Activated naive CD4-positive, alpha-beta T cell (primary cell): Measurements from ENCODE around the gene HECTD2.
"Not testable (repeated sequence)": the region's sequence is repeated elsewhere in the genome, so short reads cannot be mapped to it uniquely, and the experiment has no call there.

Source experiments
- DNase-seq, 4 experiments: peaks; one replicate each; lab custom pipeline; 2025; lab: John Stamatoyannopoulos, UW

The HECTD2 gene, protein sequence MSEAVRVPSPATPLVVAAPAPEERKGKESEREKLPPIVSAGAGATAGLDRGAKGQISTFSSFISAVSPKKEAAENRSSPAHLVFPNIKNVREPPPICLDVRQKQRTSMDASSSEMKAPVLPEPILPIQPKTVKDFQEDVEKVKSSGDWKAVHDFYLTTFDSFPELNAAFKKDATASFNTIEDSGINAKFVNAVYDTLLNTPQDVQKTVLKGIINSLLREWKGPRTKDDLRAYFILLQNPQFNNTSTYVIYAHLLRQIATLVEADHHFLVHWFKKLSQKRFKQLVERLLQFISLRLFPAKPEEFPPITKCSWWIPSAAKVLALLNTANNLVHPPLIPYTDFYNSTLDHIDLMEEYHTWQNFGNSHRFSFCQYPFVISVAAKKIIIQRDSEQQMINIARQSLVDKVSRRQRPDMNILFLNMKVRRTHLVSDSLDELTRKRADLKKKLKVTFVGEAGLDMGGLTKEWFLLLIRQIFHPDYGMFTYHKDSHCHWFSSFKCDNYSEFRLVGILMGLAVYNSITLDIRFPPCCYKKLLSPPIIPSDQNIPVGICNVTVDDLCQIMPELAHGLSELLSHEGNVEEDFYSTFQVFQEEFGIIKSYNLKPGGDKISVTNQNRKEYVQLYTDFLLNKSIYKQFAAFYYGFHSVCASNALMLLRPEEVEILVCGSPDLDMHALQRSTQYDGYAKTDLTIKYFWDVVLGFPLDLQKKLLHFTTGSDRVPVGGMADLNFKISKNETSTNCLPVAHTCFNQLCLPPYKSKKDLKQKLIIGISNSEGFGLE

DNA sequence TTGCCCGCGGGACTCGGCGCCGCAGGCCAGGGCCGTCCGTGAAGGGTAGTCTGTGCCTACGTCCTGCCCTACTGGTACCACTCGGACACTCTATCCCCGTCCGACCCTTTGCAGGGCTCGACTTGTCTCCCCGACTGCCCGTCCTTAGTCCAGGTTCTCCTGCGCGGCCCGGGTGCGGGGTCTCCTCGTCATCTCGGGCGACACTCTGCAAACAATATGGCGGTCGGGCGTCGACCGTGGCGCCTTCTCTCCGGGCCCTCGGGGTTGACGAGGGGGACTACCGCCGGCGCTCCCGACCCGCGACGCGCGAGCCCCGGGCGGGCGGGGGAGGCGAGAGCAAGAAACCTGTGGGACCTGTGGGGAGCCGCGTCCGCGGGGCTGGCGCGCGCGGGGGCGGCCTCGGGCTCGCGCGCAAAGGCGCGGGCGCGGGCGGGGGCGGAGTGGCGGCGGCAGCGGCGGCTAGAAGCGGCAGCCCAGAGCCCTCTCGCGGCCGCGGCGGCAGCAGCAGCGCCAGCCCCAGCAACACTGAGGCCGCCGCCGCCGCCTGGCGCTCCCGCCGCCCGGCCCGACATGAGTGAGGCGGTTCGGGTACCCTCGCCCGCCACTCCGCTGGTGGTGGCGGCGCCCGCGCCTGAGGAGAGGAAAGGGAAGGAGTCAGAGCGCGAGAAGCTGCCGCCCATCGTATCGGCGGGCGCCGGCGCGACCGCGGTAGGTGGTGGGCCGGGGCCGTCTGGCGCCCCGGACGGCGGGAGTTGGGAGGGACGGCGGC is at the start of gene HECTD2:
HECTD2 (plus strand) TSS at position 476 of the 769 bp plus-strand sequence; CDS start at position 571, 95 bp downstream.
- peak; percentile 58 to 83 (median 62) for DNase-seq

DNA sequence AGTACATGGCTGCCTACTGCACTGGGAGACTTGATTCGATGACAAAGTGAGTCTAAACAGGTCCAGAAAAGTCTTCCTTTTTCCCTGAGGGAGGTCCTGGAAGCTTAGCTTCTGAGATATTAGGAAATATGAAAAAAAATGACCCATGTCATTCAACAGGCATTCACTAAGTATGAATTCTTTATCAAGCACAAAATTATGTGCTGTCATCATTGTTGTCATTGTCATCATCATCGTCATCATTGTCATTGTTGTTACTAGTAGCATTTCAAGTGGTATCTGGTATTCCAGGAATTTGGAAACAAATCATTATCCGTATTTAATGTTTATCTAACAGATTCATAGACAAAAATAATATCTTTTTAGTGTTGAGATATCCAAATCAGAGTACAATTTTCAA is 49.7 kb upstream of the HECTD2 start:
- no peak for DNase-seq

DNA sequence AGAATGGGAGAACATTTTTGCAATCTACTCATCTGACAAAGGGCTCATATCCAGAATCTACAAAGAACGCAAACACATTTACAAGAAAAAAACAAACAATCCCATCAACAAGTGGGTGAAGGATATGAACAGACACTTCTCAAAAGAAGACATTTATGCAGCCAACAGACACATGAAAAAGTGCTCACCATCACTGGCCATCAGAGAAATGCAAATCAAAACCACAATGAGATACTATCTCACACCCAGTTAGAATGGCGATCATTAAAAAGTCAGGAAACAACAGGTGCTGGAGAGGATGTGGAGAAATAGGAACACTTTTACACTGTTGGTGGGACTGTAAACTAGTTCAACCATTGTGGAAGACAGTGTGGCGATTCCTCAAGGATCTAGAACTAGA is 44.6 kb upstream of the HECTD2 start:
- DNase-seq, result not testable (repeated sequence)

DNA sequence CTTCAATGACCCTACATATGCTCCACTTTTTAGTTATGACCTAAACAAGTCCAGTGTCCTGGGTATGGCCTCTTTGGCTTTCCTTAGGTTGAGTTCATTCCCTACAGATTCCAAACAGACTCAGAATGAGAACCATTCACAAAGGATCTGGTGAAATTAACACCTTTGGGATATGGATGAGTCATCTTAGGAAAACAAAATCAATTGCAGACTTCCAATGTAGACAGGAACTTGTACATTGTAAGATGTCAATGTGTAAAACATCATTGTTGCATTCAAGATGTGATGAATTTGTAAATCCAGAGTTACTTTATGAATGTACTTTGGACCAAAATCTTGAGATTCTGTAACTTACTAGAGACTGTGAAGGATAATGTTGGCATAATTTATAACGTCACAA is 43.4 kb upstream of the HECTD2 start:
- DNase-seq, result no peak

DNA sequence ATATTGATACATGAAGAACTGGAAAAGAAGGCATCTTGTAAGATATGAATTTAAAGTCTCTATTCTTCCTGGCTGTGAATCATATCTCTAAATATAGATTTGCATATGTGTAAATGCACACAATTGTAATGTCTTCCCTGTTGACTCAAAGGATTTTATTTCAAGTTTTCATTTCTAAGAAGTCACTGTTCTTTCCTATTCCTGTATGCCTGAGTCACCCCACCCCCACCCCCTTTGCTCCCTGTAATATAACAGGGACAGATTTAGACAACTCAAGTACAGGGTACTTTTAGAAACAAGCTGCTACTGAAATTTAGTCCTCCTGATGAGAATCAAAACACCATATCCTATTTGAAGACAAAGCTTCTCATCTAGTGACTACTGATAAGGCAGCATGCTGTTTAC is 43.0 kb upstream of the HECTD2 start:
- DNase-seq, result no peak

DNA sequence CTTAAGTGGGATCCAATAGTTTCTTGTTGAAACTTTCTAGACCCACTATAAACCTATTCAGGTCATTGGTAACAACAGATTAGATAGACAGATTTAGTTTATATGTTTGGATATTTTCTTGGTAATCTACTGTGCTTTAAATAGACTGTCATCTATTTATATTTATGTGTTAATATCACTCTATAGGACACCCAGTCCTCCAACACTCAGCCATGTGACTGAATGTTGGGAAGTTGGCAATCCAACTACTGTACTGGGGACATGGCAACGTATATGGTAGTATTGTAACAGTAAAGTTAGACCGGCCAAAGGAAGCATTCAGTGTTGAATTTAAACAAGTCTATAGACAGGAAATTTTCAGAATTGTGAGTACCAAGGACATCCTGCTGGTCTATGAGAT is 42.6 kb upstream of the HECTD2 start:
- no peak for DNase-seq

DNA sequence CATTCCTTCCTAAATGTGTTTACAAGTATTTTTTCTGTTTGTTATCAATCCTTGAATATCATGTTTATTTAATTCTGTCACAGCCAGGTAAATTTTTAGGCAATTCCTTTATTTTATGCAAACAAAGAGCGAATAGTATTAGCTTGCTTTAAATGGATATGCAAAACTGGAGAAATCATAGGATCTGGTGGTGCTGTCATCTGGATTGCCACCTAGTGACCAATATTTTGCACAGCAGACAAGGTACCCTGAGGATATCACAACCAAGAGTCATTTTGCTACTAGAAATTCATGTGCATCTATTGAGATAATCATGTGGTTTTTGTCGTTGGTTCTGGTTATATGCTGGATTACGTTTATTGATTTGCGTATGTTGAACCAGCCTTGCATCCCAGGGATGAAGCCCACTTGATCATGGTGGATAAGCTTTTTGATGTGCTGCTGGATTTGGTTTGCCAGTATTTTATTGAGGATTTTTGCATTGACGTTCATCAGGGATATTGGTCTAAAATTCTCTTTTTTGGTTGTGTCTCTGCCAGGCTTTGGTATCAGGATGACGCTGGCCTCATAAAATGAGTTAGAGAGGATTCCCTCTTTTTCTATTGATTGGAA is 40.1 kb upstream of the HECTD2 start:
- not testable (repeated sequence) for DNase-seq

DNA sequence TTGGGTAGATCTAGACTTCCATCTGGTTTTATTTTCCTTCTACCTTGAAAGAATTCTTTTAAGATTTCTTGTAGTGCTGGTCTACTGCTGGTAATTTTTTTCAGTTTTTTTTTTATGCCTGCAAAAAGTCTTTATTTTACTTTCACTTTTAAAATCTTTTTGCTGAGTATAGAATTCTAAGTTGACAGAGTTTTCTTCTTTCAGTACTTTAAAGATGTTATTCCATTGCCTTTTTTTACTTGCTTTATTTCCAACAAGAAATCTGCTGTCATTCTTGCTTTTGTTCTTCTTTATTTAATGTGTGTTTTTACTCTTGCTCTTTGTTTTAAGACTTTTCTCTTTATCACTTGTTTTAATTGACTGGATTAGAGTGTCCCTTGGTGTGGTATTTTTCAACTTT is 36.1 kb upstream of the HECTD2 start:
- DNase-seq, result no peak

DNA sequence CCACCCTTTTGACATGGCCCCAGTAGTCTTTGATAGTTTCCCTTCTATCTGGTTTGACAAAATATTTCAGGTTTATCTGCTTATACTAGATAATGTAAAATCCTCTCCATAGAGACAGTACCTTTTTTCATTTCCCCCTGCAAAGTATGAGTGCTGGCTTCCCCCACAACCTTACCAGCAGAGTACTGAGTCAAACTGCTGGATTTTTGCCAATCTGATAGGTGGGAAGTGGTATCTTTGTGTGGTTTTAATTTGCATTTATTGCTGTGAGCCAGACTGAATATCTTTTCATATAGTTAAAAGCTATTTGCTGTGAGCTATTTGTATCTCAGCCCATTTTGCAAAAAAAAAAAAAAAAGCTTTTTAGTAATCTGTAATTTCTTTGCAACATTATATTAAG is 32.1 kb upstream of the HECTD2 start:
- DNase-seq, result no peak

DNA sequence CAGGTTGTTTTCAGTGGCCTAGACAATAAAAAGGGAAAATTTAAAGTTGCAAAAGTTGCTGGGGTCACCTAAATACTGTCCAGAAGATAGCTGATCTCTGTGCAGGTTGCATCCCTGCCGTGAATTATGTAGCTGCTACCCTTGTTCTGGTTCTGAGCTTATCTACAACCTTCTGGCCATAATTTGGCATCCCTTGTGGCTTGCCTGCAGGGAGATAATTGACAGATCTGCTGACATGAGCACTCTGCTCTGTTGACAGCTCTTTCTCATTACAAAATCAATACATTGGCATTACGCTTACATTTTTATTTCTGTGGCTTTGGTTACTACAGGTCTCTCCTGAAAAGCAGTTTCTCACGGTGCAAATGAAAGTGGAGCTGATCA is 29.3 kb upstream of the HECTD2 start:
- DNase-seq, result no peak

DNA sequence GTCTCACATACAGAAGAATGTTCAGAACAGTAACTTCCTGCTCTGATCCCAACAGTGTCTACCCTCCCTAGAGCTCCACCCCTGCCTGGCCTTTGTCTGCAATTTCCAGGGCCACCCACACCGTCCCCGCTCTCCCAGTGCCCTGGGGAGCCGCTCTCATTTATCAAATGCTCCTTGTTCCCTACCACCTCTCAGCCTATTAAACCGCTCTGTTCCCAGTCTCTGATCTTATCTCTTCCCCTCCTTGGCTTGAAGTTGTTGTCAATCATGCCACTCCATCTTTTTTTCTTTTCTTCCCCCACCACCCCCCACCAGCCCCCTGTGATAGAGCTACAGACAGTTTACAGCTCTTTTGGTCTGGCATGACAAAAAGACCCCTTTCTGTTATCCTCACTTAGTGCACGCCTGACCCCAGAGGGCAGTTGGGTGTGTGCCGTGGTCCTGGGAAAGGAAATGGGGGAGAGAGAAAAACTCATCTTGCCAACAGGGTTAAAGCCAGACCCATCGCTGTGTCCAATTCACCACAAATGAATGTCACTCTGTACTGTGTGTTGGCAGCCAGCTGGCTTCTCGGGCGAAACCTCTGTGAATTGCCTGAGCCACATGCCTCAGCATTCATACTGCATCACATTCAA is 28.8 kb upstream of the HECTD2 start:
- DNase-seq, result no peak

DNA sequence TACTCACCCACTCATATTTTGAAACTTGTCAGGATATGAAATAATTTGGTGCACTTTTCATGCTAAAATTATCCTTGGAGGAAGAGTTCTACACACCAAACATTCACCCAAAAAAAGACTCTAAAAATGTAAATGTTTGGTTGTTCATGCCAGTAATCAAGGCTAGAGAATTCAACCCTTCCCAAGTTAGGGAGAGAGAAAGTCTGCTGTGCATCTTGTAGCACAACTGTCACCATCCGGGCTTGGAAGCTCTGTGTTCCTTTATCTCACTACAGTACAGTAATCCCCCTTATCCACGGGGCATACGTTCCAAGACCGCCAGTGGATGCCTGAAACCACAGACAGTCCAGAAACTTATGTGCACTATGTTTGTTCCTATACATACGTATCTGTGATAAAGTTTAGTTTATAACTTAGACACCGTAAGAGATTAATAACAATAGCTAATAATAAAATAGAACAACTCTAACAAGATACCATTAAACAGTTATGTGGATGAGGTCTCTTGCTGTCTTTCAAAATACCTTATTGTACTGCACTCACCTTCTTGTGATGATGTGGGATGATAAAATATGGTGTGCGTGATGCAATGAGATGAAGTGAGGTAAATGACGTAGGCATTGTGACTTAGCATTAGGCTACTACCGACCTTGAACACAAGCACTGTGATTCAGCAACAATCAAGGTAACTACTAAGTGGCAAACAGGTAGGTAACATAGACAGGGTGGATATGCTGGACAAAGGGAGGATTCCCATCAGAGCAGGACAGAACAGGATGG is 24.6 kb upstream of the HECTD2 start:
- DNase-seq, result no peak

DNA sequence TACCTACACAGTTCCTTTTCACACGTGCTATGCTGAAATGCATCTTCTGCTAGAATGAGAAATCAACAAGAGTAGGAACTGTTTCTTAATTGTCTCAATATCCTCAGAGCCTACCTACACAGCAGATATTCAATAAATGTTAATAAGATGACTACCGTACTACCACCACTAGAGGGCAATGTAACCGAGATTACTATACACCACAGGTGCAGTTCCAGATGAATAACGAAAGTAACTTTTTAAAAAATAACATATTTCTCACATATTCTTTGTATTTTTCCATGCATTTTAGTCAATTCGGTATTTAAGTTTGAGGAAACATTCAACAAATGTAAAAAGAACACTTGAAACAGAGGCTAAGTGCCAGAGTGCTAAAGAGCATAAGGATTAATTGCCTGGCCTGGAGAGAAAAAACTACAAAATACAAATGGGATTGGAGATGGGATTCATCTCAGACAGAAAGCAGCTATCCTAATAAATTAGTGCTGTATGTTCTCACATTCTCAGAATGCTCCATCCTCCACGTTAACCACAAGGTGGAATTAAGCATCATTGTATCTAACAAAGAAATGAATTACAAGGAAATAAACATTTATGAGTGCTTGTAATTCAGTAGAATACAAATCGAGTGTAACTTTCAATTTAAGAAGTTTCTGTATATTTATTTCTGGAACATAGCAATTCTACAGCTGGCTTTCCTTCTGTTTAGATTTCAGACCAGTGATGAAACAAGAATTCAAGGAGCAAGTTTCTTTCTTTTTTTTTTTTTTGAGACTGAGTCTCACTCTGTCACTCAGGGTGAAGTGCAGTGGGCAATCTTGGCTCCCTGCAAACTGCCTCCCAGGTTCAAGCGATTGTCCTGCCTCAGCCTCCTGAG is 20.3 kb upstream of the HECTD2 start:
- no peak for DNase-seq

DNA sequence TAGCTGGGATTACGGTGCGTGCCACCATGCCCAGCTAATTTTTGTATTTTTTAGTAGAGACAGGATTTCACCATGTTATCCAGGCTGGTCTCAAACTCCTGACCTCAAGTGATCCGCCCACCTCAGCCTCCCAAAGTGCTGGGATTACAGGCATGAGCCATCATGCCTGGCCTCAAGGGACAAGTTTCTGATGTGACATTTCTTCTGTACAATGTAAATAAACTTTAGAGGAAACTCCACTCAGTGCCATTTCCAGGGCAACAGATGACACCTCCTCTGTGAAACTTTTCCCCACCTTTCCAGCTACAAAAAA is 19.7 kb upstream of the HECTD2 start:
- DNase-seq, result not testable (repeated sequence)

DNA sequence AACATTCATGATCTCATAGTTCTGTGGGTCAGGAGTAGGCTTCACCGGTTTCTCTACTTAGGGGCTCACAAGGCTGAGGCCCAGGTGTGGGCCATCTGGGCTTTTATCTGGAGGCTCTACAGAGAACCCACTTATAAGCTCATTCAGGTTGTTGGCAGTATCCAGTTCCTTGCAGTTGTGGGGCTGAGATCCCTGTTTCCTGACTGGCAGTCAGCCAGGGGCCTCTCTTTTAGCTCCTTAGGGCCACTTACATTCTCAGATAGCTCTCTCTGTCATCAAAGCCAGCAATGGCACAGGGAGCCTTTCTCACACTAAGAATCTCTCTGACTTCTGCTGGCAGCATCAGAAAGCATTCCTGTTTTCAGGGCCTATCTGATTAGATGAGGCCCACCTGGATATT is 18.2 kb upstream of the HECTD2 start:
- no peak for DNase-seq

DNA sequence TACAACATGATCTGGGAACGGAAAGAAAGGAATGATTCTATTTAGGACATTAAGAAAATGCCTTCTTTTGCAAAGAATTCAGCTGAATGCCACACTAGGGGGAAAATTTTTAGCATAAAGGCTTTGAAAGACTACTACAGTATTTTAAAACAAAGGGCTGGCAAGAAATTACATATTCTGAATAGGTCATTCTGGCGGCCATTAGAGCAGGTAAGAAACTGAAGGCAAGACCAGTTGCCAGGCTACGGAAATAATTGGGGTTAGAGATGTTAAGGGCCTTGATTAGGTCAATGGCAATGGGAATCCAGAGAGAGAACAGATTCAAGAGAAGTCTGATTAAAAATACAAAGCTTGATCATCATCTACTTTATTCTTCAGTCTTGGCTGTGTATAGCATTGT is 3.8 kb upstream of the HECTD2 start:
- DNase-seq, result no peak

DNA sequence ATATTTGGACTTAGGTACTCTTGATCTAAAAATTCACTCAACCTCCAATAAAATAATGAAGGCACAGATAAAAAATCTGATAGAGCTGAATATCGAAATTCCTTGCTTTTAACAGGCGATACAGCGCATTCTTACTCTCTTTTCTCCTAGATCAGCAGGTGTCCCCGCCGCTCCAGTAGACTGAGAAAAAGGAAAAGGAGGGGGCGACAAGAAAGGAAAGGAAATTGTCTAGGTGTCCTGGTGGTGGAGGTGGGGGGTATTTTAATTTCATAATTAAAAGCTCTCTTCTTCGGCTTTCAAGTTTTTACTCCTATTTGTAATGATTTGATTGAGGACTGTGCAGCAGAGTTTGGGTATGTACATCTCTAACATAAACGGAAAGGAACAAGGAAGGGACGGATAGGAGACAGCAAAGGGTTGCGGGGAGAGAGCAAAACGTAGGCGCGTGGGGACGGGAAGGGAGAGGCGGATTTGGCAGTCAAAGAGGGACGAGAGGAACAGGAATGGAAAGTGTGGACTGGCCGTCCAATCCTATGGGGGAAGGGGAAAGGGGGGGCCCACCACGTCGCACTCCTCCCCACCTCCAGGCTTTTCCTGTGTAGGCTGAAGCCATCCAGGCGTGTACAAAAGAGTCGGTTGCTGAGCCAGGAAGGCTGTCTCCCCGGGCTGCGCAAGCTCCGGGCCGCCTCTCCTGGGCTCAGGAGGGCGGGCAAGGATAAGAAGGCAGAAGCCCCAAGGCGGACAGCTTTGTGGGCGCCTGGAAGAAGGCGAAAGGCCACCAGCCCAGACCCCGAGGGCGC is 875 bp upstream of the HECTD2 start:
- DNase-seq, result peak in 2 of 4 experiments; percentile 17 to 29

DNA sequence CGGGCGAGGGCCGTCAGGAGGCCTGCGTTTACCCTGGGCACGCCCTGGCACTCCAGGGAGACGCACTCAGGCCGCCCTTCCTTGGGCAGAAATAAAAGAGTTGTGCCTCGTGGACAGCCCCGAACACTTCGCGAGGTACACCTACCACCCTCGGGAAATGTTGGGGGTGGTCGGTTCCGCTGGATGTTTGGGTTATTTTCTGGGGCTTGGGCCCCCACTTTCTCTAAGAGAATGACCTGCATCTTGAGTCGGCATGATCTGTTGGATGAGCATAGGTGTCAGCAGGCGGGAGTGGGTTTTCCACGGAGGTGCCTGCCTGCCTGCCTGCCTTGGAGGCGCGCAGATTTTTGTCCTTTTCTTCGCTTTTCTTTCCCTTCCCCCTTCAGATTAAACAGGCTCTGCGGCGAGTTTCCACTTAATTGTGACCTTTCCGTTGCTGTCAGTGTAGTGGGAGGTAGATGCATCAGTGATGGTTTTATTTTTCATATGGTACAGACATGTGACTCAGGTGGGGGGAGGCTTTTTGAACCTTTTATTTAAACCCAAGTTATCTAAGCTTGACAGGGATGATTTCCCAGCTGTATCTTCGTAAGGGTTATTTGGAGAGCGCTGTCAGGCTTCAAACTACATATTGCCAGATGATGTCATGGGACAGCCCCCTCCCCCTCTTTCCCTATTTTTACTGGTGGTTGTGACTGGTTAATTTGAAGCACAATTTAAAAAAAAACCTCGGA is 661 bp downstream of the HECTD2 start:
- DNase-seq, result peak in 1 of 4 experiments; percentile 14
